HEK293 (cell line): Measurements from ENCODE around the gene GIMAP1.

Experiments used
- CTCF ChIA-PET: fragments of 350-600 bp; formaldehyde crosslinking; extraction: SDS; loops from one replicate; lab custom pipeline; 2021; ENCODE audit warnings: antibody characterized with exemption; lab: Yijun Ruan, JAX
- POLR2A ChIA-PET: fragments of 300-600 bp; formaldehyde crosslinking; extraction: SDS; loops from one replicate; lab custom pipeline; 2020; ENCODE audit warnings: antibody characterized with exemption, inconsistent platforms; lab: Yijun Ruan, JAX
- H3K27ac ChIP-seq: fragments of 200-500 bp; sonication (Bioruptor generic); 2 replicates; pipeline ENCODE4 v1.5.1; 2014; ENCODE audit warnings: low read depth, low read length, control low read depth, inconsistent platforms; ENCODE audit errors: extremely low read depth
- H3K36me3 ChIP-seq, 2 experiments: fragments of 200-500 bp in 1 of 2; sonication (Bioruptor generic) in 1 of 2; 1 replicate in 1 of 2; 2 replicates in 1 of 2; pipeline ENCODE4 v1.5.1; 2014 to 2017; ENCODE audit warnings: inconsistent platforms in 2 of 2, low read length in 2 of 2; ENCODE audit not compliant: control insufficient read depth in 2 of 2, insufficient read depth in 1 of 2
- H3K4me1 ChIP-seq: fragments of 200-500 bp; sonication (Bioruptor generic); 2 replicates; pipeline ENCODE4 v1.5.1; 2014; ENCODE audit warnings: mild to moderate bottlenecking, low read length, inconsistent platforms; ENCODE audit not compliant: control insufficient read depth, insufficient read depth
- H3K4me3 ChIP-seq: 2 replicates; pipeline ENCODE4 v1.5.1; 2011; ENCODE audit warnings: low read depth, mild to moderate bottlenecking, control low read depth, low read length, moderate library complexity
- H3K9me3 ChIP-seq: fragments of 200-500 bp; sonication (Bioruptor generic); 2 replicates; pipeline ENCODE4 v1.5.1; 2014; ENCODE audit warnings: low read depth, low read length, inconsistent platforms; ENCODE audit not compliant: control insufficient read depth, insufficient read depth
- BCL11B ChIP-seq: fragments of 450-650 bp; formaldehyde crosslinking; IDR thresholded peaks from 2 replicates; pipeline ENCODE4 v1.5.1; 2016; ENCODE audit warnings: low read depth, missing biosample characterization, missing genetic modification characterization
- HOXC10 ChIP-seq: sonication (generic); formaldehyde crosslinking; IDR thresholded peaks from 2 replicates; pipeline ENCODE4 v1.8.1; 2023; ENCODE audit warnings: mild to moderate bottlenecking, missing genetic modification reagents
- KLF9 ChIP-seq: fragments of 450-650 bp; formaldehyde crosslinking; IDR thresholded peaks from 2 replicates; pipeline ENCODE4 v1.5.1; 2016; ENCODE audit warnings: missing biosample characterization, missing genetic modification characterization, low read depth
- TSHZ1 ChIP-seq: fragments of 450-650 bp; formaldehyde crosslinking; IDR thresholded peaks from 2 replicates; pipeline ENCODE4 v1.5.1; 2016; ENCODE audit warnings: missing biosample characterization, missing genetic modification characterization, borderline replicate concordance
- YY2 ChIP-seq: fragments of 450-650 bp; formaldehyde crosslinking; IDR thresholded peaks from 2 replicates; pipeline ENCODE4 v1.5.1; 2016; ENCODE audit warnings: missing biosample characterization, missing genetic modification characterization
- ZBTB1 ChIP-seq: fragments of 450-650 bp; formaldehyde crosslinking; IDR thresholded peaks from 2 replicates; pipeline ENCODE4 v1.5.1; 2016; ENCODE audit warnings: missing biosample characterization, missing genetic modification characterization
- ZBTB44 ChIP-seq: fragments of 450-650 bp; IDR thresholded peaks from 2 replicates; pipeline ENCODE4 v1.5.1; 2018; ENCODE audit warnings: missing biosample characterization, mild to moderate bottlenecking, missing genetic modification characterization
- ZBTB8A ChIP-seq: fragments of 450-650 bp; formaldehyde crosslinking; IDR thresholded peaks from 2 replicates; pipeline ENCODE4 v1.5.1; 2016; ENCODE audit warnings: missing biosample characterization, missing genetic modification characterization
- ZEB2 ChIP-seq: fragments of 450-650 bp; formaldehyde crosslinking; IDR thresholded peaks from 2 replicates; pipeline ENCODE4 v1.5.1; 2016; ENCODE audit warnings: missing biosample characterization, missing genetic modification characterization
- ZFP37 ChIP-seq: fragments of 450-650 bp; formaldehyde crosslinking; IDR thresholded peaks from 2 replicates; pipeline ENCODE4 v1.5.1; 2016; ENCODE audit warnings: missing biosample characterization, missing genetic modification characterization
- ZNF132 ChIP-seq: fragments of 450-650 bp; formaldehyde crosslinking; IDR thresholded peaks from 2 replicates; pipeline ENCODE4 v1.5.1; 2017; ENCODE audit warnings: missing biosample characterization, missing genetic modification characterization, borderline replicate concordance
- ZNF211 ChIP-seq: fragments of 450-650 bp; formaldehyde crosslinking; IDR thresholded peaks from 2 replicates; pipeline ENCODE4 v1.5.1; 2016; ENCODE audit warnings: low read depth, missing biosample characterization, missing genetic modification characterization
- ZNF335 ChIP-seq: fragments of 450-650 bp; formaldehyde crosslinking; conservative IDR thresholded peaks from 2 replicates; pipeline ENCODE4 v1.5.1; 2016; ENCODE audit warnings: missing biosample characterization, missing genetic modification characterization
- ZNF394 ChIP-seq: fragments of 450-650 bp; formaldehyde crosslinking; IDR thresholded peaks from 2 replicates; pipeline ENCODE4 v1.5.1; 2016; ENCODE audit warnings: missing biosample characterization, missing genetic modification characterization, mild to moderate bottlenecking, moderate library complexity, borderline replicate concordance
- ZNF610 ChIP-seq: fragments of 450-650 bp; formaldehyde crosslinking; IDR thresholded peaks from 2 replicates; pipeline ENCODE4 v1.5.1; 2016; ENCODE audit warnings: missing biosample characterization, missing genetic modification characterization, borderline replicate concordance
- ZNF621 ChIP-seq: fragments of 450-650 bp; formaldehyde crosslinking; IDR thresholded peaks from 2 replicates; pipeline ENCODE4 v1.5.1; 2017; ENCODE audit warnings: missing biosample characterization, missing genetic modification characterization
- ZNF660 ChIP-seq: fragments of 450-650 bp; IDR thresholded peaks from 2 replicates; pipeline ENCODE4 v1.5.1; 2018; ENCODE audit warnings: missing biosample characterization, mild to moderate bottlenecking, missing genetic modification characterization
- ZNF664 ChIP-seq: fragments of 450-650 bp; formaldehyde crosslinking; IDR thresholded peaks from 2 replicates; pipeline ENCODE4 v1.5.1; 2016; ENCODE audit warnings: missing biosample characterization, missing genetic modification characterization
- ZNF670 ChIP-seq: fragments of 450-650 bp; formaldehyde crosslinking; IDR thresholded peaks from 2 replicates; pipeline ENCODE4 v1.5.1; 2016; ENCODE audit warnings: missing biosample characterization, missing genetic modification characterization, low read depth
- ZNF701 ChIP-seq: fragments of 450-650 bp; formaldehyde crosslinking; IDR thresholded peaks from 2 replicates; pipeline ENCODE4 v1.5.1; 2016; ENCODE audit warnings: missing biosample characterization, missing genetic modification characterization
- ZNF704 ChIP-seq: fragments of 450-650 bp; formaldehyde crosslinking; IDR thresholded peaks from 2 replicates; pipeline ENCODE4 v1.5.1; 2016; ENCODE audit warnings: missing biosample characterization, missing genetic modification characterization
- ZSCAN5A ChIP-seq: fragments of 450-650 bp; formaldehyde crosslinking; IDR thresholded peaks from 2 replicates; pipeline ENCODE4 v1.5.1; 2016; ENCODE audit warnings: missing biosample characterization, missing genetic modification characterization
- TF ChIP-seq, protein P1 (sequence below): fragments of 450-650 bp; formaldehyde crosslinking; IDR thresholded peaks from 2 replicates; pipeline ENCODE4 v1.5.0; 2017; ENCODE audit warnings: missing biosample characterization, missing genetic modification characterization, borderline replicate concordance
- TF ChIP-seq, protein P2 (sequence below): fragments of 450-650 bp; formaldehyde crosslinking; IDR thresholded peaks from 2 replicates; pipeline ENCODE4 v1.5.1; 2017; ENCODE audit warnings: missing biosample characterization, missing genetic modification characterization
- TF ChIP-seq, protein P3 (sequence below): fragments of 450-650 bp; formaldehyde crosslinking; IDR thresholded peaks from 2 replicates; pipeline ENCODE4 v1.5.1; 2016; ENCODE audit warnings: missing biosample characterization, missing genetic modification characterization

Gene GIMAP1

GRCh38 chr7:150744041-150744656 lies 27.7 kb downstream of the GIMAP1 start:
- ChIA-PET POLR2A (no interaction called here), CTCF (interaction anchor here (0.7 to 1.2 kb wide), 2 partner anchors 12 to 77 kb away, joined by 5 to 6 read pairs; no protein-coding TSS in a partner anchor)
- H3K4me1 ChIP-seq, result no peaks in the 10 kb centered on the region

GRCh38 chr7:150745086-150745485 lies 28.7 kb downstream of the GIMAP1 start:
- H3K9me3 ChIP-seq, result no peaks in the 10 kb centered on the region
- ChIA-PET POLR2A (no interaction called here), CTCF (no interaction called here)
- H3K4me3 ChIP-seq, result no peak overlapping the region
- no peaks in the 10 kb centered on the region for H3K4me1 ChIP-seq
- no peak overlapping the region for H3K27ac ChIP-seq
- H3K36me3 ChIP-seq, result no peaks in the 10 kb centered on the region
- TF ChIP-seq BCL11B (tag by site-specific recombination) (no peak), ZNF670 (no peak), TSHZ1 (tag by site-specific recombination) (no peak), ZBTB1 (tag by site-specific recombination) (no peak), ZNF394 (no peak), ZSCAN5A (tag by site-specific recombination) (no peak), ZEB2 (tag by site-specific recombination) (no peak)
- TF ChIP-seq, protein P1, sequence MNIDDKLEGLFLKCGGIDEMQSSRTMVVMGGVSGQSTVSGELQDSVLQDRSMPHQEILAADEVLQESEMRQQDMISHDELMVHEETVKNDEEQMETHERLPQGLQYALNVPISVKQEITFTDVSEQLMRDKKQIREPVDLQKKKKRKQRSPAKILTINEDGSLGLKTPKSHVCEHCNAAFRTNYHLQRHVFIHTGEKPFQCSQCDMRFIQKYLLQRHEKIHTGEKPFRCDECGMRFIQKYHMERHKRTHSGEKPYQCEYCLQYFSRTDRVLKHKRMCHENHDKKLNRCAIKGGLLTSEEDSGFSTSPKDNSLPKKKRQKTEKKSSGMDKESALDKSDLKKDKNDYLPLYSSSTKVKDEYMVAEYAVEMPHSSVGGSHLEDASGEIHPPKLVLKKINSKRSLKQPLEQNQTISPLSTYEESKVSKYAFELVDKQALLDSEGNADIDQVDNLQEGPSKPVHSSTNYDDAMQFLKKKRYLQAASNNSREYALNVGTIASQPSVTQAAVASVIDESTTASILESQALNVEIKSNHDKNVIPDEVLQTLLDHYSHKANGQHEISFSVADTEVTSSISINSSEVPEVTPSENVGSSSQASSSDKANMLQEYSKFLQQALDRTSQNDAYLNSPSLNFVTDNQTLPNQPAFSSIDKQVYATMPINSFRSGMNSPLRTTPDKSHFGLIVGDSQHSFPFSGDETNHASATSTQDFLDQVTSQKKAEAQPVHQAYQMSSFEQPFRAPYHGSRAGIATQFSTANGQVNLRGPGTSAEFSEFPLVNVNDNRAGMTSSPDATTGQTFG, result no peak
- TF ChIP-seq, protein P2, sequence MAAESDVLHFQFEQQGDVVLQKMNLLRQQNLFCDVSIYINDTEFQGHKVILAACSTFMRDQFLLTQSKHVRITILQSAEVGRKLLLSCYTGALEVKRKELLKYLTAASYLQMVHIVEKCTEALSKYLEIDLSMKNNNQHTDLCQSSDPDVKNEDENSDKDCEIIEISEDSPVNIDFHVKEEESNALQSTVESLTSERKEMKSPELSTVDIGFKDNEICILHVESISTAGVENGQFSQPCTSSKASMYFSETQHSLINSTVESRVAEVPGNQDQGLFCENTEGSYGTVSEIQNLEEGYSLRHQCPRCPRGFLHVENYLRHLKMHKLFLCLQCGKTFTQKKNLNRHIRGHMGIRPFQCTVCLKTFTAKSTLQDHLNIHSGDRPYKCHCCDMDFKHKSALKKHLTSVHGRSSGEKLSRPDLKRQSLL, result no peak

More at GRCh38 chr7:150744041-150744656, 27.7 kb downstream of the GIMAP1 start:
- Histone ChIP-seq H3K27ac (no peak overlapping the region), H3K36me3 (no peaks in the 10 kb centered on the region)
- no peak for TF ChIP-seq HOXC10 (CRISPR knock-in tag)
- no peak for TF ChIP-seq ZBTB44 (tag by site-specific recombination)
- no peak for TF ChIP-seq ZEB2 (tag by site-specific recombination)
- TF ChIP-seq KLF9 (tag by site-specific recombination), result no peak
- TF ChIP-seq ZNF660, result no peak
- TF ChIP-seq, protein P3, sequence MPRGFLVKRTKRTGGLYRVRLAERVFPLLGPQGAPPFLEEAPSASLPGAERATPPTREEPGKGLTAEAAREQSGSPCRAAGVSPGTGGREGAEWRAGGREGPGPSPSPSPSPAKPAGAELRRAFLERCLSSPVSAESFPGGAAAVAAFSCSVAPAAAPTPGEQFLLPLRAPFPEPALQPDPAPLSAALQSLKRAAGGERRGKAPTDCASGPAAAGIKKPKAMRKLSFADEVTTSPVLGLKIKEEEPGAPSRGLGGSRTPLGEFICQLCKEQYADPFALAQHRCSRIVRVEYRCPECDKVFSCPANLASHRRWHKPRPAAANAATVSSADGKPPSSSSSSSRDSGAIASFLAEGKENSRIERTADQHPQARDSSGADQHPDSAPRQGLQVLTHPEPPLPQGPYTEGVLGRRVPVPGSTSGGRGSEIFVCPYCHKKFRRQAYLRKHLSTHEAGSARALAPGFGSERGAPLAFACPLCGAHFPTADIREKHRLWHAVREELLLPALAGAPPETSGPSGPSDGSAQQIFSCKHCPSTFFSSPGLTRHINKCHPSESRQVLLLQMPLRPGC (tag by site-specific recombination), result no peak
- no peak for TF ChIP-seq ZNF701 (tag by site-specific recombination)
- TF ChIP-seq YY2 (tag by site-specific recombination), result no peak
- no peak for TF ChIP-seq ZNF610
- TF ChIP-seq ZNF132 (tag by site-specific recombination), result no peak
- TF ChIP-seq ZNF211, result no peak
- no peak for TF ChIP-seq ZFP37 (tag by site-specific recombination)
- no peak for TF ChIP-seq ZNF664 (tag by site-specific recombination)
- no peak for TF ChIP-seq ZNF335 (tag by site-specific recombination)
- no peak for TF ChIP-seq ZNF704
- TF ChIP-seq ZBTB8A (tag by site-specific recombination), result no peak
- no peak for TF ChIP-seq ZNF621 (tag by site-specific recombination)
- TF ChIP-seq, all 188 proteins: peak for 0
- Histone ChIP-seq H3K9me3 (no peaks in the 10 kb centered on the region), H3K4me3 (no peak overlapping the region)
